CD14-positive monocyte (primary cell): ENCODE data around the gene DYRK1B. TPM values are rescaled to one million over a fixed set of nuclear protein-coding genes. Genes with fewer than 3 reads are reported as not detected.

Experiments used
- DNase-seq, 3 donors: peaks; one replicate each; pipeline ENCODE4 v3.0.0-alpha.2; 2011 to 2022
- H2AFZ ChIP-seq: 2 replicates; pipeline ENCODE4 v1.6.0; 2012; ENCODE audit warnings: mild to moderate bottlenecking, low read depth, low read length, inconsistent platforms; ENCODE audit not compliant: insufficient read depth, poor library complexity, severe bottlenecking
- H3K27ac ChIP-seq, 2 donors: 1 replicate in 1 of 2; 2 replicates in 1 of 2; pipeline ENCODE4 v1.5.1; 2012 to 2013; ENCODE audit warnings: low read length in 2 of 2, control low read depth in 1 of 2, inconsistent platforms in 1 of 2, low read depth in 1 of 2, mild to moderate bottlenecking in 1 of 2
- H3K27me3 ChIP-seq, 2 donors: one replicate each; pipeline versions ENCODE4 v1.6.0 to v1.6.1; 2011 to 2013; ENCODE audit warnings: low read length in 2 of 2; ENCODE audit not compliant: control insufficient read depth in 2 of 2, insufficient read depth in 2 of 2
- H3K36me3 ChIP-seq, 2 donors: replicated peaks in 1 of 2; 1 replicate in 1 of 2; 2 replicates in 1 of 2; pipeline versions ENCODE4 v1.5.1 to v1.6.1; 2012 to 2013; ENCODE audit warnings: low read length in 2 of 2, control low read depth in 1 of 2, inconsistent platforms in 1 of 2, mild to moderate bottlenecking in 1 of 2; ENCODE audit not compliant: insufficient read depth in 2 of 2, control insufficient read depth in 1 of 2
- H3K4me1 ChIP-seq, 2 donors: 1 replicate in 1 of 2; 2 replicates in 1 of 2; pipeline versions ENCODE4 v1.5.1 to v1.6.1; 2012 to 2013; ENCODE audit warnings: low read length in 2 of 2, control low read depth in 1 of 2, inconsistent platforms in 1 of 2, mild to moderate bottlenecking in 1 of 2, moderate library complexity in 1 of 2; ENCODE audit not compliant: insufficient read depth in 2 of 2, control insufficient read depth in 1 of 2
- H3K4me2 ChIP-seq: replicated peaks from 2 replicates; pipeline ENCODE3; 2012; ENCODE audit warnings: low read length, moderate library complexity, mild to moderate bottlenecking; ENCODE audit not compliant: poor library complexity, severe bottlenecking; ENCODE audit errors: extremely low read depth
- H3K4me3 ChIP-seq, 3 experiments: fragments of 200-600 bp in 1 of 3; sonication (generic) in 1 of 3; replicated peaks in 1 of 3; 1 replicate in 2 of 3; 2 replicates in 1 of 3; pipeline ENCODE4 v1.5.1; 2011 to 2013; ENCODE audit warnings: low read length in 3 of 3, mild to moderate bottlenecking in 3 of 3, control low read depth in 2 of 3, low read depth in 2 of 3, inconsistent platforms in 1 of 3, moderate library complexity in 1 of 3
- H3K79me2 ChIP-seq: 2 replicates; pipeline ENCODE4 v1.6.0; 2012; ENCODE audit warnings: mild to moderate bottlenecking, control low read depth, inconsistent platforms, low read length, moderate library complexity; ENCODE audit not compliant: insufficient read depth
- H3K9ac ChIP-seq: 2 replicates; pipeline ENCODE4 v1.6.0; 2017; ENCODE audit warnings: low read length, mild to moderate bottlenecking; ENCODE audit not compliant: insufficient read depth, poor library complexity, severe bottlenecking
- H3K9me3 ChIP-seq, 2 donors: replicated peaks in 1 of 2; 1 replicate in 1 of 2; 2 replicates in 1 of 2; pipeline versions ENCODE4 v1.5.1 to v1.6.1; 2012 to 2013; ENCODE audit warnings: low read length in 2 of 2, control low read depth in 1 of 2; ENCODE audit not compliant: control insufficient read depth in 1 of 2, insufficient read depth in 1 of 2
- H4K20me1 ChIP-seq: 2 replicates; pipeline ENCODE4 v1.6.0; 2012; ENCODE audit warnings: mild to moderate bottlenecking, low read length, control low read depth, moderate library complexity; ENCODE audit not compliant: insufficient read depth
- H3K27ac Mint-ChIP-seq, 7 donors: one replicate each; pipeline ENCODE4 v1.8.0; 2020; ENCODE audit warnings: mild to moderate bottlenecking in 7 of 7, mixed read lengths in 7 of 7, moderate library complexity in 6 of 7, inconsistent platforms in 2 of 7
- H3K27me3 Mint-ChIP-seq, 3 donors: one replicate each; pipeline ENCODE4 v1.8.0; 2021 to 2022; ENCODE audit warnings: low read depth in 3 of 3, mild to moderate bottlenecking in 3 of 3, mixed read lengths in 3 of 3, moderate library complexity in 3 of 3, inconsistent platforms in 1 of 3
- H3K36me3 Mint-ChIP-seq, 2 donors: one replicate each; pipeline ENCODE4 v1.8.0; 2020; ENCODE audit warnings: mixed read lengths in 2 of 2, inconsistent platforms in 1 of 2, mild to moderate bottlenecking in 1 of 2
- H3K4me1 Mint-ChIP-seq: one replicate; pipeline ENCODE4 v1.8.0; 2020; ENCODE audit warnings: mild to moderate bottlenecking, mixed read lengths
- H3K4me3 Mint-ChIP-seq, 2 donors: one replicate each; pipeline ENCODE4 v1.8.0; 2020; ENCODE audit warnings: mild to moderate bottlenecking in 2 of 2, mixed read lengths in 2 of 2, moderate library complexity in 1 of 2
- H3K9me3 Mint-ChIP-seq, 7 donors: one replicate each; pipeline ENCODE4 v1.8.0; 2020 to 2022; ENCODE audit warnings: mixed read lengths in 7 of 7, mild to moderate bottlenecking in 6 of 7, moderate library complexity in 6 of 7, inconsistent platforms in 2 of 7
- WGBS: methylation state at CpG from one replicate; pipeline ENCODE4 v1.1.5; 2013; ENCODE audit warnings: missing lambda C conversion rate; ENCODE audit not compliant: insufficient coverage; 5-methylcytosine and 5-hydroxymethylcytosine counted together
- intact Hi-C, 2 donors: fragments of 100-400 bp; cut with micrococcal nuclease; formaldehyde crosslinking; loops; one replicate each; pipeline versions ENCODE4 v1.15.0 to v1.15.1; 2023
- polyA plus RNA-seq, 3 donors: library from polyadenylated mRNA; depleted of rRNA in 1 of 3; unstranded in 2 of 3; stranded (reverse) in 1 of 3; fragments of 300-500 nt in 2 of 3; fragments of >200 nt in 1 of 3; fragmentation: Illumina TruSeq in 2 of 3; gene quantifications; 1 replicate in 2 of 3; 2 replicates in 1 of 3; pipeline ENCODE4 v1.2.3, GENCODE V29; 2012 to 2021
- TF ChIP-seq, protein P1 (sequence below): fragments of 200-600 bp; IDR thresholded peaks from one replicate; pipeline ENCODE4 v1.8.0; 2022; ENCODE audit warnings: antibody characterized with exemption, mild to moderate bottlenecking

DYRK1B gene
- polyA plus RNA-seq, 3 donors = 4.2 to 13.6 (median 6.5) TPM

DNA sequence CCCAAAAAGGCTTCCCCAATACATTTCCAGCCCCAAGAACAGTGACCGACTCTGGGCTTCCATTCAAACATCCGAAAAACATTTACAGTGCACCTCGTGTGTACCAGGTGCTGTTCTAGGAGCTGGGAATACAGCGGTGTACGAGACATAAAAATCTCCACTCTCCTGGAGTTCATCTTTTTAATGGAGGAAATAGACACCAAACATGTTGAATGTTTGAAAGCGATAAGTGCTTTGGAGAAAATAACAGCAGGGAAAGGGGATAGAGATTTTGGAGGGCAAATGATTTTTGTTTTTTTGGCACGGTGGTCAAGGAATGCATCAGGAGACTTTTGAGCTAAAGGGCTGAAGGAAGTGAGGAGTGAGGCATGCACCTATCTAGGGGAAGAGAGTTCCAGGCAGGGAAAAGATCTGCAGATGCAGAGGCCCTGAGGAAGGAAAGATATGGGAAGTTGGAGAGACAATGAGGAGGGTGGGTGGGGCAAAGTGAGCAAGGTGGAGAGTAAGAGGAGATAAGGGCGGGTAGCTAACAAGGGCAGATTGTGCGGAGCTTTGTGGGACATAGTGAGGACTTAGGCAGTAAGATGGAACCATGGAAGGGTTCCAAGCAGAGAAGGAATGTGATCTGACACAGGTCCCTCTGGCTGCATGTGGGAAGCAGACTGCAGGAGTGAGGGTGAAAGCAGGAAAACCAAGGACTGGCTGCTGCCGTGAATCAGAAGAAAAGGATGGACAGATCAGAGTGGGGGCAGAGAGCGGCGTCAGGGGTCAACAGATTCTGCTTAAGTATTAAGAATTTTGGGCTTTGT, 12.9 kb upstream of the DYRK1B start:
- H2AFZ ChIP-seq = peak overlapping the region; percentile 93
- H3K36me3 ChIP-seq = no peaks in the 10 kb centered on the region
- peaks cover 42% of the 10 kb centered on the region for H3K79me2 ChIP-seq
- no peak for DNase-seq
- H3K9me3 ChIP-seq = no peaks in the 10 kb centered on the region
- 70% methylated on average over 4 of the region's 12 CpGs for WGBS
- H3K9ac ChIP-seq = peak overlapping the region; percentile 72
- H3K4me1 ChIP-seq = peaks cover 28 to 39% of the 10 kb centered on the region in 2 donors
- intact Hi-C loops = no loop called here
- H3K4me2 ChIP-seq = peak overlapping the region; percentile 89
- peaks cover 0 to under 1% (median 0%) of the 10 kb centered on the region in 3 donors for H3K27me3 Mint-ChIP-seq
- H3K27ac ChIP-seq = peak overlapping the region; percentile 32 to 83
- H3K4me3 ChIP-seq = peak overlapping the region; percentile 50 to 82 (median 79)
- peaks cover 46% of the 10 kb centered on the region for H3K4me1 Mint-ChIP-seq
- H3K27me3 ChIP-seq = no peaks in the 10 kb centered on the region
- peaks cover 13% of the 10 kb centered on the region for H4K20me1 ChIP-seq
- TF ChIP-seq, protein P1, sequence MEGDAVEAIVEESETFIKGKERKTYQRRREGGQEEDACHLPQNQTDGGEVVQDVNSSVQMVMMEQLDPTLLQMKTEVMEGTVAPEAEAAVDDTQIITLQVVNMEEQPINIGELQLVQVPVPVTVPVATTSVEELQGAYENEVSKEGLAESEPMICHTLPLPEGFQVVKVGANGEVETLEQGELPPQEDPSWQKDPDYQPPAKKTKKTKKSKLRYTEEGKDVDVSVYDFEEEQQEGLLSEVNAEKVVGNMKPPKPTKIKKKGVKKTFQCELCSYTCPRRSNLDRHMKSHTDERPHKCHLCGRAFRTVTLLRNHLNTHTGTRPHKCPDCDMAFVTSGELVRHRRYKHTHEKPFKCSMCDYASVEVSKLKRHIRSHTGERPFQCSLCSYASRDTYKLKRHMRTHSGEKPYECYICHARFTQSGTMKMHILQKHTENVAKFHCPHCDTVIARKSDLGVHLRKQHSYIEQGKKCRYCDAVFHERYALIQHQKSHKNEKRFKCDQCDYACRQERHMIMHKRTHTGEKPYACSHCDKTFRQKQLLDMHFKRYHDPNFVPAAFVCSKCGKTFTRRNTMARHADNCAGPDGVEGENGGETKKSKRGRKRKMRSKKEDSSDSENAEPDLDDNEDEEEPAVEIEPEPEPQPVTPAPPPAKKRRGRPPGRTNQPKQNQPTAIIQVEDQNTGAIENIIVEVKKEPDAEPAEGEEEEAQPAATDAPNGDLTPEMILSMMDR = no peak
- peak overlapping the region; percentile 85 to 93 for H3K4me3 Mint-ChIP-seq
- H3K27ac Mint-ChIP-seq = peak overlapping the region; percentile 90 to 98 (median 94)
- no peaks in the 10 kb centered on the region for H3K36me3 Mint-ChIP-seq
- peaks cover 0 to 1% (median 0%) of the 10 kb centered on the region in 7 donors for H3K9me3 Mint-ChIP-seq

DNA sequence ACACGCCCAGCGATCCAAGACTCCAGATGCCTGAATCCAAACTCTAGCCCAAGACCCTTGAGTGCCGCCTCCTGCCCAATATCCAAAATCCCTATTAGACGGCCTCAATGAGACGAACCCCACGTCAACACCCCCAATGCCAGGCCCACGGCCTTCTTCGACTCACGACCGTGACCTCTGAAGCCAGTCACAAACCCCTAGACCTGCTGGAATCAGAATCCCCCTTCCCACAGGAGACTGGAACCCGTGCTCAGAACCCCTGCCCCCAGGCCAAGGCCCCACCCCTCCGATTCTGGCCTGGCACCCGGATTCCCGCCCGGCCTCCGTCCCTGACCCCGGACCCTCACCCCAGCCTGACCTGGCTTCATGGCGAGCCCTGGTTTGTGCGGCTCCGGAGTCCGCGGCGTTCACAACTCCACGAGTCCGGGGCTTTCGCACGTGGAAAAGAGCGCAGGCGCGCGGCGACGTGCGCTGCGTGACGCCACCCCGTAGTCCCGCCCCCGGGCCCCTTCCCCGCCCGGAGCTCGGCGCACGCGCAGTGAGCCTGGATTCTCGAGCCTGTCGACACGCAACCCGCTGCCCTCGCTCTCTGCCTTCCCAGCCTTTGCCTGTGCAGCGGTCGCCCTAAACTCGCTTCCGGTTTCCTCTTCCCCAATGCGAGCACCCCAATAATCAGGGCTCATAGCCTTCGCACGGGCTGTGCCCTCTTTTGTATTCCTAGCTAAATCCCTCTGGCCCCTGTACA, 12.1 kb upstream of the DYRK1B start, which contains the start of gene FBL:
FBL (minus strand) TSS at position 447 of the 745 bp plus-strand sequence; CDS start at position 368, 79 bp downstream.
- TF ChIP-seq, protein P1 = no peak
- Histone ChIP-seq H2AFZ (peak within 1 kb of the TSS; percentile 93), H3K4me3 (peak within 1 kb of the TSS; percentile 50 to 82 (median 79)), H3K79me2 (peaks cover 50% of the 10 kb centered on the region), H3K9ac (peak within 1 kb of the TSS; percentile 72), H3K27ac (peak within 1 kb of the TSS; percentile 32 to 83), H3K36me3 (no peaks in the 10 kb centered on the region), H3K9me3 (no peaks in the 10 kb centered on the region), H3K4me1 (peaks cover 28 to 39% of the 10 kb centered on the region in 2 donors), H3K4me2 (peak within 1 kb of the TSS; percentile 89), H3K27me3 (no peaks in the 10 kb centered on the region), H4K20me1 (peaks cover 13% of the 10 kb centered on the region)
- Mint-ChIP-seq H3K27me3 (no peaks in the 10 kb centered on the region), H3K9me3 (peaks cover 0 to 1% (median 0%) of the 10 kb centered on the region in 7 donors), H3K4me1 (peaks cover 46% of the 10 kb centered on the region), H3K27ac (peak within 1 kb of the TSS; percentile 90 to 98 (median 94)), H3K36me3 (no peaks in the 10 kb centered on the region), H3K4me3 (peak within 1 kb of the TSS; percentile 85 to 93)
- intact Hi-C loops = no loop called here
- peak; percentile 90 to 95 (median 92) for DNase-seq
- WGBS = under 1% methylated on average over 57 of the region's 57 CpGs
